Measurements from ENCODE around the gene PHTF2.

PHTF2 gene

GRCh38 chr7:77979219-77979618 is 180.6 kb downstream of the PHTF2 start:
- Histone ChIP-seq H4K91ac (ENCODE audit: low read depth, low read length) (no peak overlapping the region), H2BK5ac (ENCODE audit: low read depth, low read length, poor library complexity) (no peak overlapping the region), H3K4ac (ENCODE audit: low read depth, low read length) (no peak overlapping the region), H4K12ac (ENCODE audit: low read depth, low read length) (no peak overlapping the region), H3K79me1 (ENCODE audit: low read length) (no peaks in the 10 kb centered on the region), H4K8ac (ENCODE audit: low read depth, low read length) (no peak overlapping the region), H3K4me3 (ENCODE audit: low read depth, low read length) (no peak overlapping the region), H3K9me3 (ENCODE audit: insufficient read depth, low read depth, low read length) (peaks cover 3% of the 10 kb centered on the region), H3K18ac (ENCODE audit: low read length) (no peak overlapping the region), H3K9ac (ENCODE audit: low read length) (no peak overlapping the region), H3K79me2 (ENCODE audit: control insufficient read depth, insufficient read depth, low read length, poor library complexity) (no peaks in the 10 kb centered on the region), H3K4me2 (ENCODE audit: low read length) (no peak overlapping the region), H2BK120ac (ENCODE audit: insufficient read depth, low read length, poor library complexity) (no peak overlapping the region), H2AK5ac (ENCODE audit: low read length) (no peak overlapping the region), H3K27ac (ENCODE audit: low read depth, low read length) (no peak overlapping the region), H3K4me1 (ENCODE audit: control insufficient read depth in 1 of 2, insufficient read depth in 2 of 2, low read length in 2 of 2) (peaks cover 0 to 4% of the 10 kb centered on the region in 2 experiments), H3K36me3 (ENCODE audit: control insufficient read depth in 1 of 2, insufficient read depth in 2 of 2, low read length in 2 of 2) (no peaks in the 10 kb centered on the region), H2BK12ac (ENCODE audit: low read length) (no peak overlapping the region), H3K23ac (ENCODE audit: low read length) (no peak overlapping the region), H2AFZ (ENCODE audit: insufficient read depth, low read length, poor library complexity) (no peak overlapping the region), H3K27me3 (ENCODE audit: insufficient read depth, low read length) (no peaks in the 10 kb centered on the region), H3K14ac (ENCODE audit: low read length) (no peak overlapping the region)
- no peak for DNase-seq
- no CpG with 5 or more reads among the region's 5 CpGs for WGBS (ENCODE audit: extremely low coverage, insufficient coverage, insufficient read length)

GRCh38 chr7:77980087-77980713 is 181.6 kb downstream of the PHTF2 start:
- no CpG with 5 or more reads among the region's 3 CpGs for WGBS (ENCODE audit: extremely low coverage, insufficient coverage, insufficient read length)
- Histone ChIP-seq H3K4me3 (ENCODE audit: low read depth, low read length) (no peak overlapping the region), H2BK120ac (ENCODE audit: insufficient read depth, low read length, poor library complexity) (no peak overlapping the region), H2AK5ac (ENCODE audit: low read length) (no peak overlapping the region), H3K79me1 (ENCODE audit: low read length) (no peaks in the 10 kb centered on the region), H3K27ac (ENCODE audit: low read depth, low read length) (no peak overlapping the region), H3K27me3 (ENCODE audit: insufficient read depth, low read length) (no peaks in the 10 kb centered on the region), H2AFZ (ENCODE audit: insufficient read depth, low read length, poor library complexity) (no peak overlapping the region), H3K4ac (ENCODE audit: low read depth, low read length) (no peak overlapping the region), H3K9ac (ENCODE audit: low read length) (no peak overlapping the region), H3K4me1 (ENCODE audit: control insufficient read depth in 1 of 2, insufficient read depth in 2 of 2, low read length in 2 of 2) (peaks cover 0 to 4% of the 10 kb centered on the region in 2 experiments), H3K14ac (ENCODE audit: low read length) (no peak overlapping the region), H3K23ac (ENCODE audit: low read length) (no peak overlapping the region), H3K4me2 (ENCODE audit: low read length) (no peak overlapping the region), H4K91ac (ENCODE audit: low read depth, low read length) (no peak overlapping the region), H4K8ac (ENCODE audit: low read depth, low read length) (no peak overlapping the region), H3K9me3 (ENCODE audit: insufficient read depth, low read depth, low read length) (peaks cover 3% of the 10 kb centered on the region), H2BK12ac (ENCODE audit: low read length) (no peak overlapping the region), H3K18ac (ENCODE audit: low read length) (no peak overlapping the region), H3K79me2 (ENCODE audit: control insufficient read depth, insufficient read depth, low read length, poor library complexity) (no peaks in the 10 kb centered on the region), H2BK5ac (ENCODE audit: low read depth, low read length, poor library complexity) (no peak overlapping the region), H4K12ac (ENCODE audit: low read depth, low read length) (no peak overlapping the region), H3K36me3 (ENCODE audit: control insufficient read depth in 1 of 2, insufficient read depth in 2 of 2, low read length in 2 of 2) (no peaks in the 10 kb centered on the region)
- DNase-seq: no peak

GRCh38 chr7:77982926-77983550 is 184.5 kb downstream of the PHTF2 start:
- Histone ChIP-seq H3K27me3 (ENCODE audit: insufficient read depth, low read length) (no peaks in the 10 kb centered on the region), H3K4me3 (ENCODE audit: low read depth, low read length) (no peak overlapping the region), H3K4me2 (ENCODE audit: low read length) (no peak overlapping the region), H3K79me2 (ENCODE audit: control insufficient read depth, insufficient read depth, low read length, poor library complexity) (no peaks in the 10 kb centered on the region), H3K4me1 (ENCODE audit: control insufficient read depth in 1 of 2, insufficient read depth in 2 of 2, low read length in 2 of 2) (peaks cover 0 to 4% of the 10 kb centered on the region in 2 experiments), H3K18ac (ENCODE audit: low read length) (no peak overlapping the region), H2BK120ac (ENCODE audit: insufficient read depth, low read length, poor library complexity) (no peak overlapping the region), H3K4ac (ENCODE audit: low read depth, low read length) (no peak overlapping the region), H4K8ac (ENCODE audit: low read depth, low read length) (no peak overlapping the region), H4K12ac (ENCODE audit: low read depth, low read length) (no peak overlapping the region), H3K14ac (ENCODE audit: low read length) (no peak overlapping the region), H3K9me3 (ENCODE audit: insufficient read depth, low read depth, low read length) (peaks cover 3% of the 10 kb centered on the region), H2AK5ac (ENCODE audit: low read length) (no peak overlapping the region), H3K36me3 (ENCODE audit: control insufficient read depth in 1 of 2, insufficient read depth in 2 of 2, low read length in 2 of 2) (no peaks in the 10 kb centered on the region), H3K9ac (ENCODE audit: low read length) (no peak overlapping the region), H2BK5ac (ENCODE audit: low read depth, low read length, poor library complexity) (no peak overlapping the region), H3K23ac (ENCODE audit: low read length) (no peak overlapping the region), H2BK12ac (ENCODE audit: low read length) (no peak overlapping the region), H3K79me1 (ENCODE audit: low read length) (no peaks in the 10 kb centered on the region), H4K91ac (ENCODE audit: low read depth, low read length) (no peak overlapping the region), H2AFZ (ENCODE audit: insufficient read depth, low read length, poor library complexity) (no peak overlapping the region), H3K27ac (ENCODE audit: low read depth, low read length) (no peak overlapping the region)
- DNase-seq: peak; percentile 92 to 97
- no CpG with 5 or more reads among the region's 5 CpGs for WGBS (ENCODE audit: extremely low coverage, insufficient coverage, insufficient read length)

GRCh38 chr7:77983973-77984372 is 185.4 kb downstream of the PHTF2 start:
- Histone ChIP-seq H3K4me3 (ENCODE audit: low read depth, low read length) (no peak overlapping the region), H3K18ac (ENCODE audit: low read length) (no peak overlapping the region), H2BK120ac (ENCODE audit: insufficient read depth, low read length, poor library complexity) (no peak overlapping the region), H3K27ac (ENCODE audit: low read depth, low read length) (no peak overlapping the region), H2BK5ac (ENCODE audit: low read depth, low read length, poor library complexity) (no peak overlapping the region), H3K36me3 (ENCODE audit: control insufficient read depth in 1 of 2, insufficient read depth in 2 of 2, low read length in 2 of 2) (no peaks in the 10 kb centered on the region), H2AK5ac (ENCODE audit: low read length) (no peak overlapping the region), H3K23ac (ENCODE audit: low read length) (no peak overlapping the region), H4K8ac (ENCODE audit: low read depth, low read length) (no peak overlapping the region), H3K79me2 (ENCODE audit: control insufficient read depth, insufficient read depth, low read length, poor library complexity) (no peaks in the 10 kb centered on the region), H4K91ac (ENCODE audit: low read depth, low read length) (no peak overlapping the region), H3K4me1 (ENCODE audit: control insufficient read depth in 1 of 2, insufficient read depth in 2 of 2, low read length in 2 of 2) (peaks cover 0 to 4% of the 10 kb centered on the region in 2 experiments), H2BK12ac (ENCODE audit: low read length) (no peak overlapping the region), H3K9ac (ENCODE audit: low read length) (no peak overlapping the region), H3K79me1 (ENCODE audit: low read length) (no peaks in the 10 kb centered on the region), H3K4ac (ENCODE audit: low read depth, low read length) (no peak overlapping the region), H3K14ac (ENCODE audit: low read length) (no peak overlapping the region), H3K4me2 (ENCODE audit: low read length) (no peak overlapping the region), H4K12ac (ENCODE audit: low read depth, low read length) (no peak overlapping the region), H2AFZ (ENCODE audit: insufficient read depth, low read length, poor library complexity) (no peak overlapping the region), H3K27me3 (ENCODE audit: insufficient read depth, low read length) (no peaks in the 10 kb centered on the region), H3K9me3 (ENCODE audit: insufficient read depth, low read depth, low read length) (peaks cover 3% of the 10 kb centered on the region)
- DNase-seq: no peak
- no CpG with 5 or more reads among the region's 4 CpGs for WGBS (ENCODE audit: extremely low coverage, insufficient coverage, insufficient read length)

Data from trophoblast cell (in vitro differentiated cells and primary cell).